Measurements from ENCODE around the gene LAMC3.

Gene LAMC3

DNA sequence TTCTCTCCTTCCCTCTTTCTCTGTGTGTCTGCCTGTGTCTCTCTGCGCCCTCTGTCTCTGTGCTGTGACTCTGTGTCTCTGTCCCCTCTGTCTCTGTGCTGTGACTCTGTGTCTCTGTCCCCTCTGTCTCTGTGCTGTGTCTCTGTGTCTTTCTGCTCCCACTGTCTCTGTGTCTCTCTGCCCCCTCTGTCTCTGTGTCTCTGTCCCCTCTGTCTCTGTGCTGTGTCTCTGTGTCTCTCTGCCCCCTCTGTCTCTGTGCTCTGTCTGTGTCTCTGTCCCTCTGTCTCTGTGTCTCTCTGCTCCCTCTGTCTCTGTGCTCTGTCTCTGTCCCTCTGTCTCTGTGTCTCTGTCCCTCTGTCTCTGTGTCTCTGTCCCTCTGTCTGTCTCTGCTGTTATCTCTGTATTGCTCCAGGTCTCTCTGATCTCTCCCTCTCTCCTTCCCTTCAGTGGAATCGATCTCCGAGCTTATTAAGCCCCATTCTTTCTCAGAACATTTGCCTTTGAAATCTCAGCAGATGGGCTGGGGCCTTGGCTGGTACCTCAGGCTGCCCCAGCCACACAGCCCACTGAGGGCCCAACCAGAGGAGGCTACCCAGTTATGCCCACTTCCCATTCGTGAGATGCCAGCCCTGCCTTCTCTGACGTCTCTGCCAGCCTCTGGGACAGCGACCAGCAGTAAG lies 36.6 kb upstream of the LAMC3 start:
- no peak overlapping the region for H3K4me3 ChIP-seq (ENCODE audit: low read depth, low read length)
- CTCF ChIA-PET: interaction anchor here (2.3 kb wide), 1 partner anchor 26 kb away, joined by 7 read pairs; no protein-coding TSS in a partner anchor
- POLR2A ChIA-PET: no interaction called here
- TF ChIP-seq, protein P1, sequence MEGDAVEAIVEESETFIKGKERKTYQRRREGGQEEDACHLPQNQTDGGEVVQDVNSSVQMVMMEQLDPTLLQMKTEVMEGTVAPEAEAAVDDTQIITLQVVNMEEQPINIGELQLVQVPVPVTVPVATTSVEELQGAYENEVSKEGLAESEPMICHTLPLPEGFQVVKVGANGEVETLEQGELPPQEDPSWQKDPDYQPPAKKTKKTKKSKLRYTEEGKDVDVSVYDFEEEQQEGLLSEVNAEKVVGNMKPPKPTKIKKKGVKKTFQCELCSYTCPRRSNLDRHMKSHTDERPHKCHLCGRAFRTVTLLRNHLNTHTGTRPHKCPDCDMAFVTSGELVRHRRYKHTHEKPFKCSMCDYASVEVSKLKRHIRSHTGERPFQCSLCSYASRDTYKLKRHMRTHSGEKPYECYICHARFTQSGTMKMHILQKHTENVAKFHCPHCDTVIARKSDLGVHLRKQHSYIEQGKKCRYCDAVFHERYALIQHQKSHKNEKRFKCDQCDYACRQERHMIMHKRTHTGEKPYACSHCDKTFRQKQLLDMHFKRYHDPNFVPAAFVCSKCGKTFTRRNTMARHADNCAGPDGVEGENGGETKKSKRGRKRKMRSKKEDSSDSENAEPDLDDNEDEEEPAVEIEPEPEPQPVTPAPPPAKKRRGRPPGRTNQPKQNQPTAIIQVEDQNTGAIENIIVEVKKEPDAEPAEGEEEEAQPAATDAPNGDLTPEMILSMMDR (IDR thresholded peaks at IDR 0.05; ENCODE audit: insufficient read depth, low read length, missing control alignments): no peak
- DNase-seq (ENCODE audit: low read depth, low spot score): no peak

GRCh38 chr9:130972957-130973685 lies 35.9 kb upstream of the LAMC3 start:
- ChIA-PET CTCF (interaction anchor here (1.8 to 2.3 kb wide), 2 partner anchors 25 to 107 kb away, joined by 7 to 8 read pairs; no protein-coding TSS in a partner anchor), POLR2A (no interaction called here)
- no peak overlapping the region for H3K4me3 ChIP-seq (ENCODE audit: low read depth, low read length)
- TF ChIP-seq, protein P1 (IDR thresholded peaks at IDR 0.05; ENCODE audit: insufficient read depth, low read length, missing control alignments): no peak
- DNase-seq (ENCODE audit: low read depth, low spot score): no peak

- ChIA-PET CTCF (interaction anchor here (0.9 to 2.3 kb wide), 3 partner anchors 18 to 107 kb away, joined by 5 to 8 read pairs (median 7); no protein-coding TSS in a partner anchor), POLR2A (no interaction called here)
- TF ChIP-seq, protein P1 (IDR thresholded peaks at IDR 0.05; ENCODE audit: insufficient read depth, low read length, missing control alignments): no peak
- H3K4me3 ChIP-seq (ENCODE audit: low read depth, low read length): no peak overlapping the region
- DNase-seq (ENCODE audit: low read depth, low spot score): no peak
Observed at GRCh38 chr9:130973686-130974281, 35.2 kb upstream of the LAMC3 start.

GRCh38 chr9:130974697-130975096 lies 34.3 kb upstream of the LAMC3 start:
- DNase-seq (ENCODE audit: low read depth, low spot score): no peak
- POLR2A ChIA-PET: interaction anchor here (0.6 kb wide), 1 partner anchor 1653 kb away, joined by 3 read pairs; no protein-coding TSS in a partner anchor
- H3K4me3 ChIP-seq (ENCODE audit: low read depth, low read length): no peak overlapping the region
- CTCF ChIA-PET: interaction anchor here (0.9 to 1.8 kb wide), 3 partner anchors 17 to 108 kb away, joined by 3 to 8 read pairs (median 5); no protein-coding TSS in a partner anchor
- TF ChIP-seq, protein P1 (IDR thresholded peaks at IDR 0.05; ENCODE audit: insufficient read depth, low read length, missing control alignments): no peak

DNA sequence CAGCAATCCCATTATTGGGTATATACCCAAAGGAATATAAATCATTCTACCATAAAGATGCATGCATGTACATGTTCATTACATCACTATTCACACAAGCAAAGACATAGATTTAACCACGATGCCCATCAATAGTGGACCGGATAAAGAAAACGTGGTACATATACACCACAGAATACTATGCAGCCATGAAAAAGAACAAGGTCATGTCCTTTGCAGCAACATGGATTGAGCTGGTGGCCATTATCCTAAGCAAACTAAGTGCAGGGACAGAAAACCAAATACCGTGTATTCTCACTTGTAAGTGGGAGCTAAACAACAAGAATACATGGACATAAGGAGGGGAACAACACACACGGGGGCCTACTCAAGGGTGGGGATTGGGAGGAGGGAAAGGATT lies 33.8 kb upstream of the LAMC3 start:
- CTCF ChIA-PET: interaction anchor here (0.9 to 1.8 kb wide), 3 partner anchors 17 to 109 kb away, joined by 3 to 8 read pairs (median 5); no protein-coding TSS in a partner anchor
- TF ChIP-seq, protein P1 (IDR thresholded peaks at IDR 0.05; ENCODE audit: insufficient read depth, low read length, missing control alignments): no peak
- H3K4me3 ChIP-seq (ENCODE audit: low read depth, low read length): no peak overlapping the region
- POLR2A ChIA-PET: interaction anchor here (0.6 kb wide), 1 partner anchor 1654 kb away, joined by 3 read pairs; no protein-coding TSS in a partner anchor
- no peak for DNase-seq (ENCODE audit: low read depth, low spot score)
